DMS79 treated with DMSO at 0.1 percent for 48 hours (cell line): Measurements from ENCODE around the gene ADD3.

Source experiments
- DNase-seq: peaks from one replicate; lab custom pipeline; 2025; lab: John Stamatoyannopoulos, UW

The ADD3 gene

DNA sequence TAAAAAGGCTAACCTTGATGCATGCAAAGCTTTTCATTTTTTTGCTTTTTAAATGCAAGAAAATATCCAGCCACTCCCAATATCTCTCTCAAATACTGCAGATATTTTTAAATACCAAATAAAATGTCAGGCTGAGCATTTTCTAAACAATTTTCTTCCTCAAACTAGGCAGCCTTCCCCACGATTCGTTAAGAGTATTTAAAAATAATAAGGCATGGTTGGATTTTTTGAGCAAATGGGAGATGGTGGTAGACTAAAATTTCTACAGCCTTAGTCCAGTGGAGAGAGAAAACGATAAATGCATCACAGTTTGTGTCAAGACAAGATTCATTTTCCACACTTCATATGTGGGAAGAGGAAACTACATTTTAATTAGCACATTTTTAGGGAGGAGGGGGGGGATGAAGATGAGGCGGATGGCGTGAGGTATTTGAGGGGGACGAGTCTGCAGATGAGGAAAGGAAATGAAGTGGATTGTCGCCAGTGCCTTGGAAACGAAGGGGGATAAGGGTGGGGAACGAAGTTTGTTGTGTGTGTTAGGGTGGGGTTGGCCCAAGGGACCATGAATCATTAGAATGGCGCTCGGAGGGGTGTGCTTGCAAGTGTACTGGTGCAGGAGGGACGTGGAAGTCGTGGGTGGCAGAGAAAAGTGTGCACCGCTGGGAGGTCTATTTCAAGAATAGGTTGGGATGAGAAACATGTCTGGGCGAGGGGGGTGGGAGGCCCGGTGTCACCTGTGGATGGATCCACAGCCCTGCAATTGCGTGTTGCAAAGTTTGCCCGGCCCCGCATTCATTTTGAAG lies 1.2 kb upstream of the ADD3 start:
- DNase-seq: no peak

DNA sequence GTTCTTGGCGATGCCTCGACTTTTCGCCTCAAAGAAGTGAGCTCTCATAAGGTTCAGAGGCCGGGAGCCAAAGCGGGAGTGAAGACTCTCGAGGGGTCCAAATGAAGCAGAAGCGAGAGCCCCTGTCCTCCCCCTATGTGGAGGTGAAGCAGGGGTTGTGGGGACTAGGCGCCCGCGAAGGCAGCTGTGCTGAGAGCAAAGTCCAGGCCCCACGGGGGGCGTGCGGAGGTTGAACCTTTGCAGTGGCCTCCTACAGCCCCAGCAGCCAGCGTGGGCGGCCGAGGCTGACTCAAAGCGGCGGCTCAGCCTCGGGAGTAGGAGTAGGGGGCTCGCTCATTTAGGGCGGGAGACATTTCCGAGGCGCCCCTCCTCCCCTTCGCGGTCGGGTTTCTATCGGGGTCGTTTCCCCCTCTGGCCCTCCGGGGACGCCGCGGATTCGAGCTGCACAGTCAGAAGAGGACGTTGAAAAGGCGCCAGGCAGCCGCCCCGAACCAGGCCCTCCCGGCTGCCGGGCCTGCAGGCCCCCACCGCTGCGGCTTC lies 553 bp upstream of the ADD3 start:
- no peak for DNase-seq

DNA sequence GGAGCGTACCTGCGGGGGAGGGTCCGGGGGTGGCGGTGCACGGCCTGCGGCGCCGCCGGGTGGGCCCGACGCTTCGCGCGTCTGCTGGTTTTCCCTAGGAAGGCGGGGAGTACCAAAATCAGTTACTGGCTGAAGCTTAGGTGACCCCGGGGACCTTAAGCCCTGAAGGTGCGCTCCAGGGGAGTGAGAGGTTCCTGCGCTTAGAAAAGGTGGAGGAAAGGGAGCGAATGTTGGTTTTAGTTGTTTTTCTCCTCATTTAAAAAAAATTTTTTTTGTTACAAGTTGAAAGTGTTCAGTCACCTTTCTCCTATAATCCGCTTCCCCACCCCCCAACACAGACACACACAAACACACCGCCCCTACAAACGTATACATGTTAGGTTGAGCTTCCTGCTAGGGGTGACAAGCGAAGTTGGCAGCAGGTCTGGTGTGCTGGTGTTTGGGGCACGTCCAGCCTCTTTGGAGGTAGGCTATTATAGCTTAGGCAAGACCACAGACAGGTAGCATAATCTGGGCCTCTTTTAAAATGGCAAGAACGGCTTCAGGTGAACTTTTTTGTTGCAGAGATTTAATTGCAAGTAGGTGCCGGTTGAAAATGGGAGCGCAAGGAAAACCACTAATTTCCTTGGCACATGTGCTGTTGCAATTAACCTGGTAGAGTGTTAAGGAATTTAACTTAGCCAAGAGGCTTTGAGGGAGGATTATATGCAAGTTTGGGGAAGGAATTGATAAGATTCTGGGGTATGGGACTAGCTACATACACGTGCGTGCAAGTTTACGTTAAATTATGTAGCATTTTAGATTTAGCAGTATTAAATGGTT lies 945 bp downstream of the ADD3 start:
- DNase-seq: peak; percentile 11

DNA sequence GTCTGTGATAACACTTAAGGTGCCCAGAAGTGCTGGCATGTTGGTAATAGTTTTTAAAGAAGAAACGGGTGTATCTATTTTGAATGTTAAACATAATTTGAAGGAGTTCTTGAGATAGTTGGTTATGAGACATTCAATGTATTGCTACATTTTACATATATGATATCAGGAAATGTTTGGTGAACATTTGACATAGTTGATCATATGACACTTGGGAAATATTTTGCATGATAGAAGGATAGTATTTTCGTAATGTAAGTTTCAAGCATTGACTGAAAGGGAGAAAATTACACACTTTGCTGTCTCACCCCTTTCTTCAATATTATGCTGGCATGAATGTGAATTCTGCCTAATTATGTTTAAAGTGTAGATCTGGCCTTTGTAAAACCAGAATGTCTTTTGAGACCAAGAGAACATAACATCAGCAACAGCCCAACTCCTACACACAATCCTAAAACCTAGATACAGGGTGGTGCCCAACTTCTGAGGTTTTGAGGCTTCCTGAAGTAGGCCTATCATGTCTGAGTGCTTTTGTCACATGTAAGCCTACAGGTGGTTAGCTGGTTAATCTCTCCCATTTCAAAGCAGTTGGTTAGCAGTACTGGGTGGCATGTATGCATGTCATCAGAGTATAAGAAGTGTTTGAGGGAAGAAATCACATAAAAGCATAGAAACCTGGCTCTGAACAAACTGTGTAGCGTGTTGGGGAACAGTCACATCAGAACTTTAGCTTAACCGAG lies 2.1 kb downstream of the ADD3 start:
- no peak for DNase-seq

DNA sequence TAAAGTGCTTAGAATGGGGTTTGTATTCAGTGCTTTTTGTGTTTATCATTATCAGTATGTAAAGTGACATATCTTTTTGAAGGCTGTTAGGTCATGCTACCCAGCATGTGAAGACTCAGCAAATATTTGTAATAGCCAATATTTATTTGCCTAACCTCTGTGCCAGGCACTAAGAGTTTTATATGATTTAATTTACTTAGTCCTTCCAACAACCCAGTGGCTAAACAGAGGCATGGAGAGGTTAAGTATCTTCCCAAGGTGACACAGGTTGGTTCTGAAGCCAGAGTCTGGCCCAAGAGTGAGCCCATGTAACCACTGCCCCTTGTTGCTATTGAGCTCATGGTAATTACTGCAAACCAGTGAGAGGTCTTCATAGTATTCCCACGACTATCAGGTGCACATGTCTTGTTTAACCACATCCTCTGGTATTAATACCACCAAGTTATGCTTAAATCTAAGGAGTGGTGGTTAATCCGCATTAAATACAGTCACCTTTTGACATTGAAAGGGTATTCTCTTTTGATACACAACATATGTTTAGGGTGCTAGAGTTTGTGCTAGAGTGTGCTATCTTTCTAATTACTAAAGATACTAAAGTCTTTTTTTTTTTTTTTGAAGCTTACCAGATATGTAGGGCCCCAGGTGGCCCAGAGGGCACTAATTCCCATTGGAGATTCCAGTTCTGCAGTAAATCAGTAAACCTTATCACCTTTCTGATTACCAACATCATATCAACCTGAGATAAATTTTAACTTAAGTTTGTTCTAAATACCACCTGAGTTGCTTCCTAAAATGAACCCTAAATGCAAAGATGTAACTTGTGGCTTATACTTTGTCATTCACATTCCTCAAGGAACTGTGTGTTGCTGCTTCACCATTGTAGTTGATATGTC lies 2.9 kb downstream of the ADD3 start:
- no peak for DNase-seq

DNA sequence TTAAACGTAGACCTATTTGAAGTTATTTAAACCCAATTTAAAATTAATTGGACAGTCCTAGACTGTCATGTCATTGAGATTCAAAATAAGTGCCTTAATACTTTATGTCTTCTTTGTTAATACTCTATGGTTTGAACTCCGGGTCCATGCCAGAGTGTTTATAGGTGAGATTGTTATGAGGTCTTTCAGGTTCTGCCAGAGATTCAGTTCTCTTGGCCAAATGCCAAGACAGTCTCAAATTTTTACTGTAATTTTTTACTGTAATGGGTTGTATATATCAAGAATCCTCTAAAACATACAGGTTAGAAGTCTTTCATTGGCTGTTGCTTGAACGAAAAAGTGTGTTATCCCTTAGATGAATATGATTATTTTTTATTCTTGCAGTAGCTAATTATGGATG lies 3.9 kb downstream of the ADD3 start:
- DNase-seq: peak; percentile 11

DNA sequence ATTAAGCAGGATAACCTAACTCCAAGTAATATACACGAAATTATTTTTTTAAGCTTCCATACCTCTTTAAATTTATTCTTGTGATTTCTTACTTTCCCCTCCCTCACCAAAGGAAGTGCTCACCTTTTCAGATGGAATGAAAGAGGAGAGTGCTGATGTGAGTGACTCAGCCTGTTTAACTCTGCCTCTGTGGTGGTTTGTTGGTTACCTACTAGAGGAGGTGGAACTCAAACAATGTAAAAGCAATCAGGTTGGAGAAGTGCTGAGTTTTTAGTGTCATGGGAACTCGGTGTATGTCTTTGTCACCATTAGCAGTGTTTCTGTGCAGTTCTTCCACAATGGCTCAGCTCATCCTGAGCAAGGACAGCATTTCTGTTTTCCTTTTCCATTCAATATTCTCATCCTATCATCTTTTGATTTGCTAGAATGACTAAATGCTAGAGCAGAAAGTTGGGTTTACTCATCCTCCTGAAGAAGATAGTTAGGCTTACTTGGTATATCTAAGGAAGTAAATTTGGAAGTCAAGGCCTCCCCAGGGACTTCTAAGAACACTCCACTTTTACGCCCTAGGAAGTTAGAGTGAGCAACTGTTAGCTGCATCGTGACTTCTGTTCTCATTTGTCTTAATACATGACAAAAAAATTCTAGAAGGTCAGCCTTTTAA lies 6.0 kb downstream of the ADD3 start:
- no peak for DNase-seq

DNA sequence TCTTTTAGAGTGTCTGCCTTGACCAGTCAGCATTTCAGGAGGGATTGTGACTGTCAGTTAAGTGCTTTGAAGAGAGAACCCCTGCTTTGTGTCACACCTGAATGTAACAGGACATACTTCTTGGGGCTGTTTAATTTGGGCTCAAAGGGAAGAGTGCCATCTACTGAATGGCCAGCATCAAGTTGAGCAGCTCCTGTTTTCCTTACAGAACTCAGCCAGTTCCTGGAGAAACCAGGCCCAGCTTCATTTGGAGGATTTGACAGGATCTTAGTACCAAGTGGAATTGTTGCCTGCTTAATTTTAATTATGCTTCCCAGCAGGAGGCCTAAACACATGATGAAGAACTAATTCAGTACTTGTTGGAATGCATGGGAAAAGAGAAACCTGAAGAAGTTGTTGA lies 8.3 kb downstream of the ADD3 start:
- peak; percentile 2 for DNase-seq

DNA sequence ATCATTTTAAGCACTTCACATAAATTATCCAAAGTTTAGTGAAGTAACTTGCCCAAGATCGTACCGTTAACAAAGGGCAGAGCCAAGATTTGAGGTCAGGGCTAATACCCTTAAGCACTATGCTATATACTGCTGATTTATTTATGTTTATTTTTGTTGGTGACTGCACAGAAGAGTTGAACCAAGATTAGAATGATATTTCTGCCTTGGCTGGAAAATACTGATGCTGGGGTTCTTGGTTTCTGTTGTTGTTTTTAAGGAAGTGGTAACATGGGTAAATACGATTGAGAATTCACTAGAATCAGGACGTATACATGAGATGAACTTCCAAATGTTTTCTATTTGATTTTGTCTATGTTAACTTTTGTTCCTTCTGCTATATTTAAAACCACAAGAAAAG lies 9.3 kb downstream of the ADD3 start:
- no peak for DNase-seq

DNA sequence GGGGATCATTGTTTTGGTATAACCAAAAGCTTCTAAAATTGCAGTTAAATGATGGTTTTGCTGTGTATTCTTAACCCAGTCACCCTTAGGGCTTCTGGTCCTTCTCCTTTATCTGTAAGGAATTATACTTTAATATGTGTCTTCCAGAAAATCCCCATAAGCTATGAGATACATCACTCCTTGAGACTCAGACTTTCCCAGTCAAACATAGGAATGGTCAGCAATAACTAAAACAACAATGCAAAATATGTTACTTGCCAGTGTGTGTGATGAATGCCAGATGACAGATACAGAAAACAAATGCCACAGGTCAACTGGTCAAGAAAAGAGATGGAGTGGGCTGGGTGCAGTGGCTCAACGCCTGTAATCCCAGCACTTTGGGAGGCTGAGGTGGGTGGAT lies 10.1 kb downstream of the ADD3 start:
- DNase-seq: no peak

DNA sequence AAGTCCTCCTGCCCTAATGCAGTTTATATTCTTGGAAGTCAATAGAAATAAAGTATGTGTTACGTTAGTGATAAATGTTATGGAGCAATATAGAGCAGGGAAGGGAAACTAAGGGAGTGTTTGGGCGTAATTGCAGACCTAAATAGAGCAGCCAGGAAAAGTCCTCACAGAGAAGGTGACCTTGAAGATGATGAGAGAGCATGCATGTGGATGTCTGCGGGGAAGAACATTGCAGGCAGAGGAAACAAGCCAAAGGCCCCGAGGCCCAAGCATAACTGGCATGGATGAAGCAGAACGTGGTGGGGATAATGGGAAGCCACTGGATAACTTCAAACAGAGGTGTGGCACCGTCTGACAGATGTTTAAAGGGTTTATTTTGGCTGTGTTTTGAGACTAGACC lies 12.5 kb downstream of the ADD3 start:
- no peak for DNase-seq

DNA sequence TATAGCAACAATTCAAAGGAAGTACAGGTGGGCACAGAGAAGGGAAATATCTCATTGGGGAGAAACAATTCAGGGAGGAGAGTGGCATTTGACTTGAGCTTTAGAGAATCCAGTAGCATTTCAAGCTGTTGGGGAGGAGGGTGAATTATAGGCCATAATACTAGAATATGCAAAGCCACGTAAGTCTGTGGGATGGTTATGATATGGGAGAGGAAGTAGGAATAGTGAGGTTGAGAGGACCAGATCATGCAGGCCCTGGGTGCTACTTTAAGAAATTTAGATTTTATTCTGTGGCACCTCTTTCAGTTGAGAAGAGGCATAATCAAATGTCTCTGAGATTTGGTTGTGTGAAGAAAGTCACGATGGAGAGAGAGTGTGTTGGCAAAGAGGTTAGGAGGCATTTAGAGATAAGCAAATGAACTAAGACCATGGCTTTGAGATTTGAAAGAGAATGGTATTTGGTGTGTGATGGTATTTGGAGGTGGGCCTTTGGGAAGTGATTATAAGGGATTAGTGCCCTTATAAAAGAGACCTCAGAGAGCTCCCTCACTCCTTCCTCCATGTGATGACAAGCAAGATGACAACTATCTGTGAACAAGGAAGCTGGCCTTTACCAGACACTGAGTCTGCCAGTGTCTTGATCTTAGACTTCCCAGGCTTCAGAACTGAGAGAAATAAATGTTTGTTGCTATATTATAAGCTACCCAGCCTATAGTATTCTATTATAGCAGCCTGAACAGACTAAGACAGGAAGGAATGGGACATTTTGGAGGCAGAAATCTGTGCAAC lies 15.1 kb downstream of the ADD3 start:
- DNase-seq: no peak

DNA sequence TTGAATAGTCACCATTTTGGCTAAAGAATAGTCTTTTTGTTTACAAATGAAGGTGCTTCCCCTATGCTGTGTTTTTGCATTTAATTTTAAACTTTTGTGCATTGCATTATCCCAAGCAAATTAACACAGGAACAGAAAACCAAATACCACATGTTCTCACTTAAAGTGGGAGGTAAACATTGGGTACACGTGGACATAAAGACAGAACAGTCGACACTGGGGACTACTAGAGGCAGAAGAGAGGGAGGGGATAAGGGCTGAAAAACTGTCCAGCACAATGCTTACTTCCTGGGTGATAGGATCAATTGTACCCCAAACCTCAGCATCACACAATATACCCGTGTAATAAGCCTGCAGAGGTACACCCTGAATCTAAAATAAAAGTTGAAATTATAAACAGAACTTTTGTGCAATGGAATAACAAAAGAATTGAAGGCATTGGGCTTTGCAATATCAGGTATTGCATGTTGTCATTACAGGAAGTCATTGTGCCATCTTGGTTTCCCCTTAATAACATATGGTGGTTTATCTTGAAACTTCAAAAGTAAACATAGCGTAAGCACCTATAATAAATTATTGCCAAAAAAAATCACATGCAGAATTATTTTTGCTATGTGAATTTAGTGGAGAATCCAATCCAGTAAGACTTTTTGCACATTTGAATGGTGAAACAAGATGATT lies 16.1 kb downstream of the ADD3 start:
- DNase-seq: no peak

DNA sequence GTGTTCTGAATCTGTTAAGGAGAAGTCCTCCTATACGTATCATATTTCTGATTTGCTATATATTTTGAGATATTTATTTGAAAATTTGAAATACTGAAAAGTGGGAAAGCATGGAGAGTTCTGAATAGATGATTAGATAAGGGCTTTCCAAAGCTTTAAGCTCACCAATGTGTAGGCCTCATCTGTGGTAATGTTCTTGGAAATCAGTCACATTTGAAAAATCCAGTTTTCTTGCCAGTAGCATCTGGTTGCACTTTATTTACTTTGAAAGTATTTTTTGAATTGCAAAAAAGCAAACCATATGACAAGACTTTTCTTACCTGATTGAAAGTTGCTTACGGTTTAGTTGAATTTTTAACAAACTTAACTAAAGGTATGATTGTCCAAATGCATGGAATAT lies 21.7 kb downstream of the ADD3 start:
- no peak for DNase-seq

DNA sequence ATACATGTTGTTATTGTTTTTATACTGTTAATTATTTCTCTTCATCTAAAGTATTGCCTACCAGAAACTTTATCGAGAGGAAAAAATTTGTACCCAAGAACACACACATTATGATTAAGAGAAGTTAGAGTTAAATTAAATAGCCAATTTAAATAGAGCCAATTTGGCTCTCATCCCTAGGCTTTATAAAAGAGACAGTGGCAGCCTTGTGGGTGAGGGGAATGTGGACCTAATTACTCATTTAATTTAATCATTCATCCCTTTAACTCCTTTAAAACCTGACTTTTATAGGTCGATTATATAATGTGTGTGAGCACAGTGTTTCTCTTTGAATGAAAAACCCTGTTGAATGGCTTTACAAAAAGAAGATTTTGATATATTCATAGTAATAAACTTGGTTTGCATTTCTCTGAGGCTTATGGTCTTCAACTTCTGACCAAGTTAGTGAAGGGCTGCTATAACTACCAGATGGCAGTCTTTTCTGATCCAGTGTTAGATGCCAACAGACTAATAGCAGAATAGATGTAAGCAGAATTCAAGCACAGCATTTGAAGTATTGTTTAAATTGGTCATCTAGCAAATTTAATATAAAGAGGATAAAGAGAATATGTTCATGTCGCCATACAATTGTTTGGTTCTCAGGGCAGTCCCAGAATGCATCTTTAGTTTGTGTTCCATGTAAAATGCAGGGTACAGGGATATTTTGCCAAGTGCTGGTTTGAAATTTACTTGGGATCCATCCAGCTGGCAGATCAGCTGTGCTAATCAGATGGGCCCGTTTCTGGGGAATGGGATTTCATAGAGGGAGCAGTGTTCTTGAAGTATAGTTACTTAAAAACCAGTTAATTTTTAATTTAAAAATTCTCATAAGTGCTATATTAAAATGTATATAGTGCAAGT lies 25.3 kb downstream of the ADD3 start:
- DNase-seq: no peak

DNA sequence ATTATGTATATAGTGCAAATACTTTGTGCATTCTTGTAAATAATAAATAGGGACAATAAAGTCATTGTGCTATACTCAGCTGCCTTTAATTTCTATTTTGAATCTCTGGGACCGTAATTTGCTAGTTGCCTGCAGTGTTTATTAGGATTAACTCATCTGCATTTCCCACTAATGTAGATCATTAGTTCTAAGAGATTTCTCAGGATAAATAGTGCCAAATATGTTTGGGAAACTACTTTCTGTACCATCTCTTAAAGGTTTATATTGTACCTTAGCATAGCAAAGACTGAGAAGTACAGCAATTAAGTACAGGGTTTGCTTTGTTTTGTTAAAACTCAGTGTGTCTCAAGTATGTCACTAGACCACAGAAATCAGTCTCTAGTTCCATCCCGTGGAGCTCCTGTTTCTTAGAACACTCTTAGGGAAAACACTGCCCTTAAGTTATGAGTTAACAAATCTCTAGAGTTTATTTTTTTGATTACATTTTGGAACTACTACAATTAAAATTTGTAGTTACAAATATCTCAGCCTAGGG lies 26.0 kb downstream of the ADD3 start:
- DNase-seq: no peak

DNA sequence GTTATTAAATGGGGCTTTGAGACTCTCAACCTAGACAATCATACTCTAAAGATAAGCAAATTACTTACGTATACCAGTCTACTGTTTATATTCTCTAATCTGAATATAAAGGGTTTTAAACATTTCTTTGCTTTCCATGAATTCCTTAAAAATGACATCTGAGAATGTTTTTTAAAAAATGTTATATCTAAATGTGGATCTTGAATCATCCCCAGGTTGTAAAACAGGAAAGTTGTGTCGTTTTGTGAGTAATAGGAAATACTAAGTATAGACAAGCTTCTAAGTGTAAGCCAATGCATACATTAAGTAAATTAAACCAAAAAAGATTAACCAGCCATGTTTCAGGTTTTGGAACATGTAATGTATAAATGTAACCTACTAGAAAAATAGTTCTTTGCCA lies 26.8 kb downstream of the ADD3 start:
- DNase-seq: no peak
